HG03159 (cell line): ENCODE data around the gene CARNS1.
"Not testable (repeated sequence)": the region's sequence is repeated elsewhere in the genome, so short reads cannot be mapped to it uniquely, and the experiment has no call there.

Experiments used
- ATAC-seq: cut with Tn5 transposase; IDR thresholded peaks from one replicate; pipeline ENCODE4 v1.9.1; 2021; ENCODE audit warnings: mild to moderate bottlenecking, moderate library complexity; ENCODE audit not compliant: unreplicated experiment

The CARNS1 gene

GRCh38 chr11:67396587-67397389 lies 18.7 kb upstream of the CARNS1 start:
- ATAC-seq, result no peak

DNA sequence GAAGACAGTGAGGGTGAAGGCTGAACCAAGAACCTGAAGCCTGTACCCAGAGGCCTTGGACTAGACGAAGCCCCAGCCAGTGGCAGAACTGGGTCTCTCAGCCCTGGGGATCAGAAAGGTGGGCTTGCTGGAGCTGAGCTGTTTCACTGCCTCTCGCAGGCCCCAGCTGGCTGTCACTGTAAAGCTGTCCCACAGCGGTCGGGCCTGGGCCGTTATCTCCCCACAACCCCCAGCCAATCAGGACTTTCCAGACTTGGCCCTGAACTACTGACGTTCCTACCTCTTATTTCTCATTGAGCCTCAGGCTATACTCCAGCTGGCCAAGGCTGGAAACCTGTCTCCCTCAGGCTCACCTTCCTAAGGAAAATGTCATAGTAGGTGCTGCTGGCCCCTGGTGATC lies 17.9 kb upstream of the CARNS1 start:
- no peak for ATAC-seq

GRCh38 chr11:67397986-67398660 lies 17.4 kb upstream of the CARNS1 start:
- ATAC-seq, result no peak

GRCh38 chr11:67398661-67399563 lies 16.6 kb upstream of the CARNS1 start:
- no peak for ATAC-seq

- ATAC-seq, result no peak
These were observed 15.1 kb upstream of the CARNS1 start for GRCh38 chr11:67400251-67400941.

GRCh38 chr11:67400942-67401494 lies 14.5 kb upstream of the CARNS1 start:
- peak; percentile 1 for ATAC-seq

GRCh38 chr11:67401495-67402191 lies 13.8 kb upstream of the CARNS1 start, which contains the start of gene PPP1CA:
PPP1CA (minus strand) TSS chr11:67401858; CDS start chr11:67401782, 76 bp downstream.
- ATAC-seq, result peak; percentile 57

DNA sequence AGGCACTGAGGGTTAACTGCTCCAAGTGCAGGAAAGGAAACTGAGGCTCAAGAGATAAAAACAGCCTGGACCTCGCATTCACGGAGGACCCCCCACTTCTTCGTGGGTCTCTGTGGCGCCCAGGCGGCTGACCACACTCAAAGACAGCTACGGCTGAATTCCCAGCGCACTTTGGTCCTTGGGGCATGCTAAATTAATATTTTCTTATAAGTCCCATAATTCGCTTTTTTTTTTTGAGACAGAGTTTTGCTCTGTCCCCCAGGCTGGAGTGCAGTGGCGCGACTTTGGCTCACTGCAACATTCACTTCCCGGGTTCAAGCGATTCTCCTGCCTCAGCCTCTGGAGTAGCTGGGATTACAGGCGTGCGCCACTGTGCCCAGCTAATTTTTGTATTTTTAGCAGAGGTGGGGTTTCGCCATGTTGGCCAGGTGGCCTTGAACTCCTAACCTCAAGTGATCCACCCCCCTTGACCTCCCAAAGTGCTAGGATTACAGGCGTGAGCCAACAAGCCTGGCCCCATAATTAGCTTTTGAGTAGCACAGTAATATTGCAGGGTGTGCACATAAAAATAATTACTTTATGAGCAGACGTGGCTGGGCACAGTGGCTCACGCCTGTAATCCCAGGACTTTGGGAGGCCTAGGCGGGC lies 13.2 kb upstream of the CARNS1 start:
- ATAC-seq, result not testable (repeated sequence)

- not testable (repeated sequence) for ATAC-seq
These were observed 12.4 kb upstream of the CARNS1 start for GRCh38 chr11:67403085-67403484.

- no peak for ATAC-seq
These were observed 10.8 kb upstream of the CARNS1 start for GRCh38 chr11:67404515-67405195.

- no peak for ATAC-seq
These were observed 10.3 kb upstream of the CARNS1 start for GRCh38 chr11:67405196-67405567.

DNA sequence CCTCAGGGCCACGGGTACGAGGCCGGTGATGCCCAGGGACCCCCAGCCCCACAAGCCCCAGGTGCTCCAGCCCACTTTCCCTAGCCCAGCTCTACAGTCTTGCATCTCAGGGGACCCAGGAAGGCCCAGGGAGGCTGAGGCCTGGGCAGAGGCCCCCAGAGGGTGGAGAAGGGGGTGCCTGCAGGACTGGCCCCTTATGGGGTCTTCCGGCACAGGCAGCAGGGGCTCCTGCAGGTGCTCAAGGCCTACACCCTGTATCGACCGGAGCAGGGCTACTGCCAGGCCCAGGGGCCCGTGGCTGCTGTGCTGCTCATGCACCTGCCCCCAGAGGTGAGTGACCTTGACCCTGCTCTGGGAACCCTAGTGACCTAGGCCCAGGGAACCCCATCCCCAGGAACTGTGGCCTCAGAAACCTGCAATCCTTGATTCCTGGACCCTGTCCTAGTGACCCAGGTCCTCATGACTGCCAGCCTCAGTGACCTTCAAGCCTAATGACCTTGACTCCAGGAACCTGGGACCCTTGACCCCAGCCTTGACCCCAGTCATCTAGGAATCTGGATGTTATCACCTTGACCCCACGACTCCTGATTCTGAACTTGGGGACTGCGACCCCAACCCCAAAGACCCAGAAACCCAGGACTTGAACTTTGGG lies 9.7 kb upstream of the CARNS1 start:
- ATAC-seq, result no peak

DNA sequence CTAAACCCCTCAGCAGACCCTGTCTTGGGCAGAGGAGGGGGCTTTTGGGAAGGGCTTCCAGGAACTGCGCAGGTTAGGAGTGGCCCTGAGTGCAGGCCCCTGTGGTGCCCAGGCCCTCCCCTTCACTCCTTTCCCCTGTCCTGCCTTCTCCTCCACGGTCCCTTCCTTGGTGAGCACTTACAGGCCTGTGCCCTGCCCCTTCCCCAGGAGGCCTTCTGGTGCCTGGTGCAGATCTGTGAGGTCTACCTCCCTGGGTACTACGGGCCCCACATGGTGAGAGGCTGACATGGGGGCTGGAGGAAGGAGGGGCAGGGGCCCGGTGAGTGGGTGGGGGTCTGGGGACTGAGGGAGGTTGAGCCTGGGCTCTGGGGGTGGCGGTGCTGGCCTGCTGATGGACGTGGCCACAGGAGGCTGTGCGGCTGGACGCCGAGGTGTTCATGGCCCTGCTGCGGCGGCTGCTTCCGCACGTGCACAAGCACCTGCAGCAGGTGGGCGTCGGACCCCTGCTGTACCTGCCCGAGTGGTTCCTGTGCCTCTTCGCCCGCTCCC lies 9.0 kb upstream of the CARNS1 start:
- ATAC-seq, result no peak

GRCh38 chr11:67406969-67407687 lies 8.3 kb upstream of the CARNS1 start:
- ATAC-seq, result no peak

GRCh38 chr11:67407688-67408163 lies 7.8 kb upstream of the CARNS1 start:
- ATAC-seq, result no peak

- ATAC-seq, result no peak
These were observed 6.9 kb upstream of the CARNS1 start for GRCh38 chr11:67408437-67409200.
